Measurements from ENCODE around the gene SPIRE1.

- TF ChIP-seq CTCF (IDR thresholded peaks at IDR 0.05; ENCODE audit: borderline replicate concordance, extremely low read depth, low read length, poor library complexity, severe bottlenecking) (no peak), EZH2 (IDR thresholded peaks at IDR 0.05; ENCODE audit: borderline replicate concordance, low read depth, low read length, severe bottlenecking) (no peak)
These were observed 90.1 kb downstream of the SPIRE1 start for GRCh38 chr18:12567849-12568248.
